22Rv1 (cell line): ENCODE results near the gene C12orf42.

Experiments used
- H3K27ac ChIP-seq: fragments of 450-650 bp; 2 replicates; pipeline ENCODE4 v1.5.1; 2017
- CTCF ChIP-seq: fragments of 450-650 bp; IDR thresholded peaks from 2 replicates; pipeline ENCODE4 v1.5.1; 2017; ENCODE audit warnings: mild to moderate bottlenecking
- ZFX ChIP-seq: fragments of 450-650 bp; IDR thresholded peaks from 2 replicates; pipeline ENCODE4 v1.6.1; 2017; ENCODE audit warnings: antibody characterized with exemption, borderline replicate concordance

The C12orf42 gene

GRCh38 chr12:103524238-103524875 is 28.6 kb upstream of the C12orf42 start:
- no peak overlapping the region for H3K27ac ChIP-seq
- TF ChIP-seq CTCF (no peak), ZFX (no peak)

GRCh38 chr12:103523771-103524170 is 28.0 kb upstream of the C12orf42 start:
- no peak overlapping the region for H3K27ac ChIP-seq
- TF ChIP-seq CTCF, result no peak
- TF ChIP-seq ZFX, result no peak

- no peak for TF ChIP-seq ZFX
- TF ChIP-seq CTCF, result no peak
- H3K27ac ChIP-seq, result no peak overlapping the region
Observed at GRCh38 chr12:103520686-103521215, 25.0 kb upstream of the C12orf42 start.

- TF ChIP-seq ZFX (no peak), CTCF (no peak)
- no peak overlapping the region for H3K27ac ChIP-seq
Observed at GRCh38 chr12:103519632-103520031, 23.9 kb upstream of the C12orf42 start.

GRCh38 chr12:103518899-103519298 is 23.1 kb upstream of the C12orf42 start:
- TF ChIP-seq CTCF (no peak), ZFX (no peak)
- no peak overlapping the region for H3K27ac ChIP-seq

- no peak overlapping the region for H3K27ac ChIP-seq
- TF ChIP-seq CTCF (no peak), ZFX (no peak)
Observed at GRCh38 chr12:103517161-103517560, 21.4 kb upstream of the C12orf42 start.

- TF ChIP-seq CTCF (no peak), ZFX (no peak)
- no peak overlapping the region for H3K27ac ChIP-seq
Observed at GRCh38 chr12:103515341-103515740, 19.6 kb upstream of the C12orf42 start.
